ENCODE results near the gene MGAT4A.

GRCh38 chr2:98623657-98624056, 107.3 kb downstream of the MGAT4A start:
- no peak for TF ChIP-seq POU5F1 (IDR thresholded peaks at IDR 0.05; ENCODE audit: low read depth, low read length)
- TF ChIP-seq MAX (IDR thresholded peaks at IDR 0.05): no peak
- no peak for TF ChIP-seq EGR1 (IDR thresholded peaks at IDR 0.05; ENCODE audit: borderline replicate concordance, low read depth, low read length)
- no peak for TF ChIP-seq POLR2AphosphoS5 (IDR thresholded peaks at IDR 0.05; ENCODE audit: low read depth, low read length)
- no peak for TF ChIP-seq CTCF (IDR thresholded peaks at IDR 0.05; ENCODE audit: control extremely low read depth in 1 of 3, insufficient read depth in 1 of 3, low read depth in 1 of 3, low read length in 3 of 3)
- no peak for TF ChIP-seq EP300 (IDR thresholded peaks at IDR 0.05; ENCODE audit: borderline replicate concordance in 1 of 2, low read depth in 2 of 2, low read length in 2 of 2)
- no peak for TF ChIP-seq RAD21 (IDR thresholded peaks at IDR 0.05 in 1 of 2, conservative IDR thresholded peaks at IDR 0.05 in 1 of 2; ENCODE audit: low read depth in 2 of 2, low read length in 2 of 2)

Data from H1 (cell line).